ENCODE data around the gene PELI2.

The PELI2 gene

GRCh38 chr14:56244138-56244789 lies 126.1 kb downstream of the PELI2 start:
- no peak for DNase-seq (ENCODE audit: low read depth, low spot score)

GRCh38 chr14:56247495-56248200 lies 129.4 kb downstream of the PELI2 start:
- no peak for DNase-seq (ENCODE audit: low read depth, low spot score)

GRCh38 chr14:56248442-56248841 lies 130.2 kb downstream of the PELI2 start:
- DNase-seq (ENCODE audit: low read depth, low spot score), result no peak

GRCh38 chr14:56261046-56261445 lies 142.8 kb downstream of the PELI2 start:
- no peak for DNase-seq (ENCODE audit: low read depth, low spot score)

- no peak for DNase-seq (ENCODE audit: low read depth, low spot score)
These were observed 144.3 kb downstream of the PELI2 start for GRCh38 chr14:56262530-56262929.

GRCh38 chr14:56268039-56268438 lies 149.8 kb downstream of the PELI2 start:
- no peak for DNase-seq (ENCODE audit: low read depth, low spot score)

GRCh38 chr14:56268673-56269072 lies 150.5 kb downstream of the PELI2 start:
- no peak for DNase-seq (ENCODE audit: low read depth, low spot score)

GRCh38 chr14:56270921-56271320 lies 152.7 kb downstream of the PELI2 start:
- DNase-seq (ENCODE audit: low read depth, low spot score), result no peak

- no peak for DNase-seq (ENCODE audit: low read depth, low spot score)
These were observed 153.8 kb downstream of the PELI2 start for GRCh38 chr14:56271970-56272369.

GRCh38 chr14:56273155-56273554 lies 154.9 kb downstream of the PELI2 start:
- DNase-seq (ENCODE audit: low read depth, low spot score), result no peak

- DNase-seq (ENCODE audit: low read depth, low spot score), result no peak
These were observed 155.7 kb downstream of the PELI2 start for GRCh38 chr14:56273951-56274350.

GRCh38 chr14:56274556-56274955 lies 156.3 kb downstream of the PELI2 start:
- DNase-seq (ENCODE audit: low read depth, low spot score), result no peak

GRCh38 chr14:56276108-56276507 lies 157.9 kb downstream of the PELI2 start:
- no peak for DNase-seq (ENCODE audit: low read depth, low spot score)

- DNase-seq (ENCODE audit: low read depth, low spot score), result no peak
These were observed 160.2 kb downstream of the PELI2 start for GRCh38 chr14:56278383-56278782.

- DNase-seq (ENCODE audit: low read depth, low spot score), result no peak
These were observed 162.6 kb downstream of the PELI2 start for GRCh38 chr14:56280843-56281242.

- no peak for DNase-seq (ENCODE audit: low read depth, low spot score)
These were observed 164.0 kb downstream of the PELI2 start for GRCh38 chr14:56282179-56282578.

GRCh38 chr14:56284641-56285040 lies 166.4 kb downstream of the PELI2 start:
- no peak for DNase-seq (ENCODE audit: low read depth, low spot score)

GRCh38 chr14:56289155-56289554 lies 170.9 kb downstream of the PELI2 start:
- DNase-seq (ENCODE audit: low read depth, low spot score), result no peak

GRCh38 chr14:56290195-56290594 lies 172.0 kb downstream of the PELI2 start:
- no peak for DNase-seq (ENCODE audit: low read depth, low spot score)

- no peak for DNase-seq (ENCODE audit: low read depth, low spot score)
These were observed 174.8 kb downstream of the PELI2 start for GRCh38 chr14:56292970-56293369.

GRCh38 chr14:56293506-56293905 lies 175.3 kb downstream of the PELI2 start:
- DNase-seq (ENCODE audit: low read depth, low spot score), result no peak

GRCh38 chr14:56294128-56294527 lies 175.9 kb downstream of the PELI2 start:
- DNase-seq (ENCODE audit: low read depth, low spot score), result no peak

- DNase-seq (ENCODE audit: low read depth, low spot score), result no peak
These were observed 177.5 kb downstream of the PELI2 start for GRCh38 chr14:56295743-56296142.
